AG08396 (cell line): Measurements from ENCODE around the gene FAM43A.
A peak's percentile ranks its signal among the peaks of the same experiment; 100 is the strongest.

Experiments used
- DNase-seq: peaks from one replicate; pipeline ENCODE4 v3.0.0; 2012; ENCODE audit warnings: low spot score, mixed read lengths

FAM43A gene

DNA sequence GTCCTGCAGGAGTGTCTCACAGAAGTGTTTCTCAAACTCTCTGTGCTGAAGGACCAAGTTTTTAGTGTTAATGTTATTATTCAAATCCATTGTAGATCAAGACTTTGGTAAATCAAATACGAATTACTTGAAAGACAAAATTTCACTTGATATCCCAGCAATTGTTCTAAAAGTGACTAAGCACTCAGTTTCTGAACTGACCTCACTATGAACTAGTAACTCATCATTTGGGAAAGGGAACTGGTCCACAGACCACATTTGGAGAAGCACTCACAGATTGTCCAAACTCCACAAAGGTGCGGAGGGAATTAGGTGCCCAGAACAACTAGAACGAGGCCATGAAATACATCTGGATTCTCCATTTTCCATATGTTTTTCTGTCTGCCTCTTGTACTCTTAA, 25.6 kb downstream of the FAM43A start:
- no peak for DNase-seq

GRCh38 chr3:194711913-194712312, 26.2 kb downstream of the FAM43A start:
- peak; percentile 32 for DNase-seq

GRCh38 chr3:194713299-194714136, 27.8 kb downstream of the FAM43A start:
- DNase-seq = no peak

DNA sequence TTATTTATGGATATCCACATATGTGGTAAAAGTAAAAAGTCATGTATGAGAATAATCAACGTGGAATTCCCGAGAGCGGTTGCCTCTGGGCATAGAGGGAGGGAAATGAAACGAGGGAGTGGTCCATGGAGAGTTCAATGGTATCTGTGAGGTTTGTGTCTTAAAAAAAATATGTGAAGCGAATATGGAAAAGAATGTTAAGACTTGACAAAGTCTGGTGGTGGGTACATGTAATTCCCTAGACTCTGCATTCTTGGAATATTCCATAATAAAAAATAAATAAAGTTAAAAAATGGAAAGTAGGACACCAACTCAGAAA, 28.4 kb downstream of the FAM43A start:
- no peak for DNase-seq

DNA sequence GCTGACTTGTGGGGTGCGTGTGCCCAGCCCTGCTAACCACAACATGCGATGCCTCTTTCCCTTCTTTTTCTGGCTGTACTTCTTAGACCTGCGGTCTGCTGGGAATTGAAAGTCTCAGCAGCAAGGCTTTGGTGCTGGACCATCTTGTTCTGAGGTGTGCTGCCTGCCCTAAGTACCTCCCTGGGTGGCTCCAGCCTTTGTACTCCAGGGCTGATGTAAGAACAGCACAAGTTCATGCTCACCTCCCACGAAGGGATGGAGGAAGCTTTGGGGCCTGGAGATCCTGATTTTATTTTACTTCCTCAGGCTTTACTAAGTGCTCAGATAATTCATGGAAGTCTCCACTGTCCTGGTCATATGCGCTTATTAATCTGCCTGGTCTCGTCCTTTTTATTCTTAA, 28.9 kb downstream of the FAM43A start:
- no peak for DNase-seq

GRCh38 chr3:194715022-194715800, 29.5 kb downstream of the FAM43A start:
- DNase-seq = no peak

GRCh38 chr3:194718079-194718478, 32.4 kb downstream of the FAM43A start:
- no peak for DNase-seq

- DNase-seq = no peak
Observed at GRCh38 chr3:194720048-194720447, 34.4 kb downstream of the FAM43A start.

GRCh38 chr3:194723846-194724618, 38.3 kb downstream of the FAM43A start:
- no peak for DNase-seq

GRCh38 chr3:194725346-194725745, 39.7 kb downstream of the FAM43A start:
- no peak for DNase-seq

DNA sequence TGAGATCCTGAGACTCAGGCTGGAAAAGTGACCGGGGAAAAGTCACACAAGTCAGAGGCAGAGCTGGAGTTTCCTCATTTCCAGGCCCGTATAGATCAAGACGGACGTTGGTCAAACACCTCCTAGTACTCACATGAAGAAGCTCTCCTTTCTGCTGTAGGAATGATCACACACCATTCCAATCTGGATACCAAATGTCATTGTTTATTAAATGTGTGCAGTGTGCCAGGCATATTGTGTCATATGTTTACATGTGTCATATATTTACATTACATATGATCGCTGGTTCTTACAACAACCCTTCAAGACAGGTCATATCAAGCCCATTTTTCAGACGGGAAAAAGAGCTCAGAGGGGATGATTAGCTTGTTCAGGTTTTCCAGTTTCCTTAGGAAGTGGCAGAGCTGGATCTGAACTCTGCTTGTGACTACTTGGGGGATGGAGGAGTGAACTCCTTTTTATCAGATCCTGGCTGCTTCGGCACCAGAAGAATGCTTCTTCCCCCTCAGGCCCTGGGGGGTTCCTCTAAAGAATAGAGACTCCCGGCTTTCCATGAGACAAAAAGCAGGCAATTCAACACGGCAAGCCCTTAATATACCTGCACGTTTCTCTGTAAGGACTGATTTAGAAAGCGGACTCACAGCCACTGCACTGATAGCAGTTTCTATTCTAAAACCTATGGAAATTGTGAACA, 41.9 kb downstream of the FAM43A start:
- peak; percentile 40 for DNase-seq

GRCh38 chr3:194728986-194729385, 43.3 kb downstream of the FAM43A start:
- DNase-seq = no peak

GRCh38 chr3:194730365-194730764, 44.7 kb downstream of the FAM43A start:
- no peak for DNase-seq

DNA sequence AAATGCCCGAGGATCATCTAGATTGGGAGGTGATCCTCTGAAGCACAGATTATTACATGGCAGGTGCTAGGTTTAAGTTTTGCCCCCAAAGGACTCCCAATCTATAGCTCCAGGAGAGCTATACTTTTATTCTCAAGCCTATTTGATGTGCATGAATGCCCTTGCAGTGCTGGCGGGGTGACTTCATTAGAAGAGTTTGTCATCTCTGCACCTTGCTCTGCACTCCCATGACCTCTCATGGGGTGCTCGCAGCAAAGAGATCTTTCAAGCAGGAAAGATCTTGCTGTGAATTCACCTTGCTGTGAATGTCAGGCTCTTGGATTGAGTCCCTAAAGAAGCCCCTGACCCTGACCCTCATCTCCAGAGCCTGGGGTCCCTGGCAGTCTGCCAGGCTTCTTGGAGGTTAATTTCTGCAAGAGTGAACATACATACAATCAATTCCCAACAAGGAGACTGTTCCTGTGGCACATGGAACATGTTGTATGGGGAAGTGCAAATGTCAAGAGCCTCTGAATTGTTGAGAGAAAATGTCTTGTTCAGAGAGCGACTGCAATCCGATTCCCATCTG, 45.9 kb downstream of the FAM43A start:
- no peak for DNase-seq

GRCh38 chr3:194732617-194733016, 46.9 kb downstream of the FAM43A start:
- no peak for DNase-seq

GRCh38 chr3:194736277-194736895, 50.7 kb downstream of the FAM43A start:
- DNase-seq = no peak

GRCh38 chr3:194736896-194737600, 51.4 kb downstream of the FAM43A start:
- DNase-seq = no peak
